GM23338 (cell line): ENCODE data around the gene ESYT2. TPM values are rescaled to one million over a fixed set of nuclear protein-coding genes. Genes with fewer than 3 reads are reported as not detected.

Experiments used
- ATAC-seq: fragments of 200-7000 bp; cut with Tn5 transposase; 3 replicates; pipeline ENCODE4 v1.9.1; 2020
- DNase-seq: peaks from one replicate; pipeline ENCODE4 v3.0.0-alpha.2; 2015; ENCODE audit warnings: low spot score
- H2AFZ ChIP-seq: fragments of 200-600 bp; sonication (generic); 2 replicates; pipeline ENCODE4 v1.8.0; 2016; ENCODE audit warnings: antibody characterized with exemption, mild to moderate bottlenecking, moderate library complexity
- H3F3A ChIP-seq: fragments of 200-600 bp; sonication (generic); replicated peaks from 2 replicates; pipeline ENCODE4 v1.8.0; 2017; ENCODE audit warnings: antibody characterized with exemption, mixed run types, low read depth
- H3K27ac ChIP-seq: fragments of 200-600 bp; sonication (generic); 2 replicates; pipeline ENCODE4 v1.6.1; 2016; ENCODE audit warnings: low read depth
- H3K27me3 ChIP-seq: fragments of 200-600 bp; sonication (generic); 2 replicates; pipeline ENCODE4 v1.8.0; 2016; ENCODE audit warnings: mild to moderate bottlenecking, mixed run types, moderate library complexity; ENCODE audit not compliant: insufficient read depth
- H3K36me3 ChIP-seq: fragments of 200-600 bp; sonication (generic); 2 replicates; pipeline ENCODE4 v1.8.0; 2016; ENCODE audit warnings: mild to moderate bottlenecking; ENCODE audit not compliant: insufficient read depth
- H3K4me1 ChIP-seq: fragments of 200-600 bp; sonication (generic); 2 replicates; pipeline ENCODE4 v1.8.0; 2016; ENCODE audit warnings: mild to moderate bottlenecking, moderate library complexity; ENCODE audit not compliant: insufficient read depth
- H3K4me2 ChIP-seq: fragments of 200-600 bp; sonication (generic); 2 replicates; pipeline ENCODE4 v1.7.1; 2017; ENCODE audit warnings: mixed run types
- H3K4me3 ChIP-seq: fragments of 200-600 bp; sonication (generic); 2 replicates; pipeline ENCODE4 v1.6.1; 2016; ENCODE audit warnings: mixed run types
- H3K79me2 ChIP-seq: fragments of 200-600 bp; sonication (generic); replicated peaks from 2 replicates; pipeline ENCODE4 v1.8.0; 2017; ENCODE audit warnings: mild to moderate bottlenecking; ENCODE audit not compliant: insufficient read depth
- H3K9me2 ChIP-seq: fragments of 200-600 bp; sonication (generic); 2 replicates; pipeline ENCODE4 v1.8.0; 2017; ENCODE audit not compliant: insufficient read depth
- H4K20me1 ChIP-seq: fragments of 200-600 bp; sonication (generic); replicated peaks from 2 replicates; pipeline ENCODE4 v1.8.0; 2017; ENCODE audit warnings: mild to moderate bottlenecking; ENCODE audit not compliant: insufficient read depth
- H3K27ac Mint-ChIP-seq: 2 replicates; pipeline ENCODE4 v1.8.0; 2020; ENCODE audit warnings: inconsistent platforms, mild to moderate bottlenecking, moderate library complexity, mixed read lengths
- H3K27me3 Mint-ChIP-seq: 3 replicates; pipeline ENCODE4 v1.8.0; 2022; ENCODE audit warnings: low read depth, mild to moderate bottlenecking, moderate library complexity, mixed read lengths, inconsistent platforms; ENCODE audit not compliant: insufficient read depth, poor library complexity
- H3K36me3 Mint-ChIP-seq: 3 replicates; pipeline ENCODE4 v1.8.0; 2021; ENCODE audit warnings: low read depth, mild to moderate bottlenecking, inconsistent platforms, moderate library complexity, mixed read lengths
- H3K4me1 Mint-ChIP-seq: 3 replicates; pipeline ENCODE4 v1.8.0; 2020; ENCODE audit warnings: mild to moderate bottlenecking, inconsistent platforms, mixed read lengths
- H3K4me3 Mint-ChIP-seq: 3 replicates; pipeline ENCODE4 v1.8.0; 2021; ENCODE audit warnings: moderate library complexity, mild to moderate bottlenecking, inconsistent platforms, mixed read lengths
- H3K9me3 Mint-ChIP-seq: 3 replicates; pipeline ENCODE4 v1.8.0; 2020; ENCODE audit warnings: moderate library complexity, mild to moderate bottlenecking, inconsistent platforms, mixed read lengths
- CREB1 ChIP-seq: fragments of 250-450 bp; sonication (Bioruptor Pico); IDR thresholded peaks from 2 replicates; pipeline ENCODE4 v1.5.0; 2020; ENCODE audit warnings: low read depth, mild to moderate bottlenecking, moderate library complexity
- EZH2phosphoT487 ChIP-seq: fragments of 200-600 bp; sonication (generic); IDR thresholded peaks from one replicate; pipeline ENCODE4 v1.8.1; 2018; ENCODE audit warnings: antibody characterized with exemption; ENCODE audit not compliant: unreplicated experiment
- JUNB ChIP-seq: IDR thresholded peaks from one replicate; pipeline ENCODE4 v1.6.1; 2016; ENCODE audit warnings: antibody characterized with exemption; ENCODE audit not compliant: unreplicated experiment
- NANOG ChIP-seq: IDR thresholded peaks from 2 replicates; pipeline ENCODE4 v1.6.1; 2016; ENCODE audit warnings: antibody characterized with exemption, borderline replicate concordance
- POLR2AphosphoS5 ChIP-seq: IDR thresholded peaks from 2 replicates; pipeline ENCODE4 v1.6.1; 2016; ENCODE audit warnings: antibody characterized with exemption, low read depth
- STAT1 ChIP-seq: IDR thresholded peaks from one replicate; pipeline ENCODE4 v1.6.1; 2016; ENCODE audit warnings: antibody characterized with exemption; ENCODE audit not compliant: unreplicated experiment
- ZNF331 ChIP-seq: fragments of 250-450 bp; sonication (Bioruptor Pico); IDR thresholded peaks from 2 replicates; pipeline ENCODE4 v1.5.0; 2020; ENCODE audit warnings: low read depth, mild to moderate bottlenecking, moderate library complexity
- polyA plus RNA-seq: library from polyadenylated mRNA; unstranded; fragments of >200 nt; fragmentation: Nextera tagmentation; extraction: Ambion mirVana; gene quantifications from 2 replicates; pipeline ENCODE4 v1.2.1, GENCODE V29; 2016
- total RNA-seq: library from RNA; depleted of rRNA; stranded (reverse); fragments of >200 nt; shearing (Covaris generic); gene quantifications from 2 replicates; pipeline ENCODE4 v1.2.3, GENCODE V29; 2014
- TF ChIP-seq, protein P1 (sequence below): IDR thresholded peaks from 2 replicates; pipeline ENCODE4 v1.6.1; 2016; ENCODE audit warnings: antibody characterized with exemption
- TF ChIP-seq, protein P2 (sequence below): fragments of 250-450 bp; sonication (Bioruptor Pico); IDR thresholded peaks from 2 replicates; pipeline ENCODE4 v1.5.0; 2020; ENCODE audit warnings: mild to moderate bottlenecking, moderate library complexity

ESYT2 gene
- total and polyA plus RNA-seq, 2 experiments from 2014 or later, result 9.6 to 52.7 TPM

DNA sequence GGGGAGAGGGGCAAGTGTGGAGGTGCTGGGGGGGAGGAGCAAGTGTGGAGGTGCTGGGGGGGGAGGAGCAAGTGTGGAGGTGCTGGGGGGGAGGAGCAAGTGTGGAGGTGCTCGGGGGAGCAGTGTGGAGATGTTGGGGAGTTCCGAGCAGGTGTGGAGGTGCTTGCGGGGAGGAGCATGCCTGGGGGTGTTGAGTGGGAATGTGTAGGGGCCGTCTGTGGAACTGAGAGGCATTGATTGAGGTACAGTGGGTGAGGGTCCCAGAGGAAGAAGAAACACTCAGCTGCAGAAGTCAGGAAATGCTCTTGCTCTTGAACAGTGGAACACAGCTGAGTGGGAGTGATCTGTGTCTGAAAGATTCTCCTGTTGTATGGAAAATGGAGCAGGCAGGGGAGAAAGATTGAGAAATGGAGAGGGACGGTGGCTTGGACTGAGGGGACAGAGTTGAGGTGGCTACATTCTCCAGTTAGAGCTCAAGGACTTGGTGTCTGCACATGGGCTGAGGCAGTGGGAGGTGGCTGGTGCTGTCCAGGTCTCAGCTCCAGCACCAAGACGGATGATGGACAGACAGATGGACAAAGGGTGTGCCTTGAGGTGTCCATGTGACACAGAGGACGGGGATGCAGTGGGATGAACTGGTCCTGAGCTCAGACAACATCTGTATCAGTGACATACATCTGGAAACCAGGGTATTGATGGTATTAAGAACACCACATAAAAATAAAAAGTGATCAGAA, 99.5 kb downstream of the ESYT2 start:
- Histone ChIP-seq H3K4me3 (no peak overlapping the region), H3K9me2 (0 out of 2 replicates have a peak, but pooled peaks cover 4% of the 10 kb centered on the region), H4K20me1 (no peaks in the 10 kb centered on the region; the same call in 1 of the 2 replicates), H3K4me1 (peaks cover 9% of the 10 kb centered on the region), H3F3A (0 out of 2 replicates have a peak, but pooled peaks cover 4% of the 10 kb centered on the region), H3K27ac (no peak overlapping the region), H3K4me2 (no peak overlapping the region), H3K79me2 (no peaks in the 10 kb centered on the region), H3K27me3 (no peaks in the 10 kb centered on the region), H3K36me3 (no peaks in the 10 kb centered on the region), H2AFZ (no peak overlapping the region)
- TF ChIP-seq POLR2AphosphoS5, result 0 out of 2 replicates have a peak, but pooled peaks have one; percentile 14
- TF ChIP-seq EZH2phosphoT487, result no peak
- TF ChIP-seq CREB1 (CRISPR knock-in tag), result no peak
- no peak for TF ChIP-seq NANOG
- TF ChIP-seq, protein P1, sequence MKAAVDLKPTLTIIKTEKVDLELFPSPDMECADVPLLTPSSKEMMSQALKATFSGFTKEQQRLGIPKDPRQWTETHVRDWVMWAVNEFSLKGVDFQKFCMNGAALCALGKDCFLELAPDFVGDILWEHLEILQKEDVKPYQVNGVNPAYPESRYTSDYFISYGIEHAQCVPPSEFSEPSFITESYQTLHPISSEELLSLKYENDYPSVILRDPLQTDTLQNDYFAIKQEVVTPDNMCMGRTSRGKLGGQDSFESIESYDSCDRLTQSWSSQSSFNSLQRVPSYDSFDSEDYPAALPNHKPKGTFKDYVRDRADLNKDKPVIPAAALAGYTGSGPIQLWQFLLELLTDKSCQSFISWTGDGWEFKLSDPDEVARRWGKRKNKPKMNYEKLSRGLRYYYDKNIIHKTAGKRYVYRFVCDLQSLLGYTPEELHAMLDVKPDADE, result no peak
- Mint-ChIP-seq H3K4me1 (peaks cover 34% of the 10 kb centered on the region), H3K36me3 (peaks cover 12% of the 10 kb centered on the region), H3K27me3 (peaks cover 8% of the 10 kb centered on the region), H3K9me3 (no peaks in the 10 kb centered on the region), H3K27ac (no peak overlapping the region), H3K4me3 (no peak overlapping the region)
- ATAC-seq (no peak), DNase-seq (no peak)

DNA sequence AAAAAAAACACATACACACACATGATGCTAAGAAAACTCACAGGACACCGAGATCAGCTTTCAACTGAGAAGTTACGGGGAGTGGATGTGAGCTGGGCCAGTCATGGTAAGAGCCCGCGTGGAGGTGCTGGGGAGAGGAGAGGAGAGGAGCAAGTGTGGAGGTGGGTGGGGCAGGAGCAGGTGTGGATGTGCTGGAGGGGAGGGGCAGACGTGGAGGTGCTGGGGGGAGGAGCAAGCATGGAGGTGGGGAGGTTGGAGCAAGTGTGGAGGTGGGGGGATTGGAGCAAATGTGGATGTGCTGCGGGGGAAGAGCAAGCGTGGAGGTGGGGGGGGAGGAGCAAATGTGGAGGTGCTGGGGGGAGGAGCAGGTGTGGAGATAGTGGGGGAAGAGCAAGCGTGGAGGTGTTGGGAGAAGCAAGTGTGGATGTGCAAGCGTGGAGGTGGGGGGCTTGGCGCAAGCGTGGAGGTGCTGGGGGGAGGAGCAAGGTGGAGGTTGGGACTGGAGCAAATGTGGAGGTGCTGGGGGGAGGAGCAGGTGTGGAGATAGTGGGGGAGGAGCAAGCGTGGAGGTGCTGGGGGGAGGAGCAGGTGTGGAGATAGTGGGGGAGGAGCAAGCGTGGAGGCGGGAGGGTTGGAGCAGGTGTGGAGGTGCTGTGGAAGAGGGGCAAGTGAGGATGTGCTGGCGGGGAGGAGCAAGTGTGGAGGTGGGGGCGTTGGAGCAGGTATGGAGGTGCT, 100.2 kb downstream of the ESYT2 start:
- TF ChIP-seq, protein P2, sequence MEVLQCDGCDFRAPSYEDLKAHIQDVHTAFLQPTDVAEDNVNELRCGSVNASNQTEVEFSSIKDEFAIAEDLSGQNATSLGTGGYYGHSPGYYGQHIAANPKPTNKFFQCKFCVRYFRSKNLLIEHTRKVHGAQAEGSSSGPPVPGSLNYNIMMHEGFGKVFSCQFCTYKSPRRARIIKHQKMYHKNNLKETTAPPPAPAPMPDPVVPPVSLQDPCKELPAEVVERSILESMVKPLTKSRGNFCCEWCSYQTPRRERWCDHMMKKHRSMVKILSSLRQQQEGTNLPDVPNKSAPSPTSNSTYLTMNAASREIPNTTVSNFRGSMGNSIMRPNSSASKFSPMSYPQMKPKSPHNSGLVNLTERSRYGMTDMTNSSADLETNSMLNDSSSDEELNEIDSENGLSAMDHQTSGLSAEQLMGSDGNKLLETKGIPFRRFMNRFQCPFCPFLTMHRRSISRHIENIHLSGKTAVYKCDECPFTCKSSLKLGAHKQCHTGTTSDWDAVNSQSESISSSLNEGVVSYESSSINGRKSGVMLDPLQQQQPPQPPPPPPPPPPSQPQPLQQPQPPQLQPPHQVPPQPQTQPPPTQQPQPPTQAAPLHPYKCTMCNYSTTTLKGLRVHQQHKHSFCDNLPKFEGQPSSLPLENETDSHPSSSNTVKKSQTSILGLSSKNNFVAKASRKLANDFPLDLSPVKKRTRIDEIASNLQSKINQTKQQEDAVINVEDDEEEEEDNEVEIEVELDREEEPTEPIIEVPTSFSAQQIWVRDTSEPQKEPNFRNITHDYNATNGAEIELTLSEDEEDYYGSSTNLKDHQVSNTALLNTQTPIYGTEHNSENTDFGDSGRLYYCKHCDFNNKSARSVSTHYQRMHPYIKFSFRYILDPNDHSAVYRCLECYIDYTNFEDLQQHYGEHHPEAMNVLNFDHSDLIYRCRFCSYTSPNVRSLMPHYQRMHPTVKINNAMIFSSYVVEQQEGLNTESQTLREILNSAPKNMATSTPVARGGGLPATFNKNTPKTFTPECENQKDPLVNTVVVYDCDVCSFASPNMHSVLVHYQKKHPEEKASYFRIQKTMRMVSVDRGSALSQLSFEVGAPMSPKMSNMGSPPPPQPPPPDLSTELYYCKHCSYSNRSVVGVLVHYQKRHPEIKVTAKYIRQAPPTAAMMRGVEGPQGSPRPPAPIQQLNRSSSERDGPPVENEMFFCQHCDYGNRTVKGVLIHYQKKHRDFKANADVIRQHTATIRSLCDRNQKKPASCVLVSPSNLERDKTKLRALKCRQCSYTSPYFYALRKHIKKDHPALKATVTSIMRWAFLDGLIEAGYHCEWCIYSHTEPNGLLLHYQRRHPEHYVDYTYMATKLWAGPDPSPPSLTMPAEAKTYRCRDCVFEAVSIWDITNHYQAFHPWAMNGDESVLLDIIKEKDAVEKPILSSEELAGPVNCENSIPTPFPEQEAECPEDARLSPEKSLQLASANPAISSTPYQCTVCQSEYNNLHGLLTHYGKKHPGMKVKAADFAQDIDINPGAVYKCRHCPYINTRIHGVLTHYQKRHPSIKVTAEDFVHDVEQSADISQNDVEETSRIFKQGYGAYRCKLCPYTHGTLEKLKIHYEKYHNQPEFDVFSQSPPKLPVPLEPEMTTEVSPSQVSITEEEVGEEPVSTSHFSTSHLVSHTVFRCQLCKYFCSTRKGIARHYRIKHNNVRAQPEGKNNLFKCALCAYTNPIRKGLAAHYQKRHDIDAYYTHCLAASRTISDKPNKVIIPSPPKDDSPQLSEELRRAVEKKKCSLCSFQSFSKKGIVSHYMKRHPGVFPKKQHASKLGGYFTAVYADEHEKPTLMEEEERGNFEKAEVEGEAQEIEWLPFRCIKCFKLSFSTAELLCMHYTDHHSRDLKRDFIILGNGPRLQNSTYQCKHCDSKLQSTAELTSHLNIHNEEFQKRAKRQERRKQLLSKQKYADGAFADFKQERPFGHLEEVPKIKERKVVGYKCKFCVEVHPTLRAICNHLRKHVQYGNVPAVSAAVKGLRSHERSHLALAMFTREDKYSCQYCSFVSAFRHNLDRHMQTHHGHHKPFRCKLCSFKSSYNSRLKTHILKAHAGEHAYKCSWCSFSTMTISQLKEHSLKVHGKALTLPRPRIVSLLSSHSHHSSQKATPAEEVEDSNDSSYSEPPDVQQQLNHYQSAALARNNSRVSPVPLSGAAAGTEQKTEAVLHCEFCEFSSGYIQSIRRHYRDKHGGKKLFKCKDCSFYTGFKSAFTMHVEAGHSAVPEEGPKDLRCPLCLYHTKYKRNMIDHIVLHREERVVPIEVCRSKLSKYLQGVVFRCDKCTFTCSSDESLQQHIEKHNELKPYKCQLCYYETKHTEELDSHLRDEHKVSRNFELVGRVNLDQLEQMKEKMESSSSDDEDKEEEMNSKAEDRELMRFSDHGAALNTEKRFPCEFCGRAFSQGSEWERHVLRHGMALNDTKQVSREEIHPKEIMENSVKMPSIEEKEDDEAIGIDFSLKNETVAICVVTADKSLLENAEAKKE (CRISPR knock-in tag), result no peak
- no peak for TF ChIP-seq STAT1
- TF ChIP-seq JUNB, result no peak
- TF ChIP-seq NANOG, result no peak
- TF ChIP-seq ZNF331, result no peak
- Histone ChIP-seq H3K79me2 (no peaks in the 10 kb centered on the region), H3K4me1 (peaks cover 9% of the 10 kb centered on the region), H3K36me3 (no peaks in the 10 kb centered on the region), H3K9me2 (0 out of 2 replicates have a peak, but pooled peaks cover 4% of the 10 kb centered on the region), H3K4me3 (no peak overlapping the region), H3K4me2 (no peak overlapping the region), H3K27ac (no peak overlapping the region), H2AFZ (no peak overlapping the region), H3K27me3 (no peaks in the 10 kb centered on the region), H3F3A (0 out of 2 replicates have a peak, but pooled peaks cover 4% of the 10 kb centered on the region), H4K20me1 (no peaks in the 10 kb centered on the region; the same call in 1 of the 2 replicates)
- Mint-ChIP-seq H3K36me3 (peaks cover 11% of the 10 kb centered on the region), H3K27ac (no peak overlapping the region; the same call in 1 of the 2 replicates), H3K4me1 (peaks cover 34% of the 10 kb centered on the region), H3K27me3 (peaks cover 8% of the 10 kb centered on the region), H3K9me3 (no peaks in the 10 kb centered on the region), H3K4me3 (no peak overlapping the region)
- DNase-seq (no peak), ATAC-seq (no peak; the same call in 2 of the 3 replicates)
